Measurements from ENCODE around the gene MMP10.

Gene MMP10

GRCh38 chr11:102819491-102819890 is 39.1 kb upstream of the MMP10 start:
- no peaks in the 10 kb centered on the region for H3K9me3 ChIP-seq (ENCODE audit: control insufficient read depth, insufficient read depth, low read length)
- H3K4me3 ChIP-seq (ENCODE audit: low read length) = no peak overlapping the region
- no peaks in the 10 kb centered on the region for H3K36me3 ChIP-seq (ENCODE audit: control insufficient read depth, low read length)
- H3F3A ChIP-seq (ENCODE audit: control insufficient read depth, insufficient read depth) = no peaks in the 10 kb centered on the region
- no peak overlapping the region for H3K27ac ChIP-seq (ENCODE audit: low read depth, low read length)
- TF ChIP-seq EZH2phosphoT487 (IDR thresholded peaks at IDR 0.05; ENCODE audit: borderline replicate concordance, low read length) (no peak), CTCF (IDR thresholded peaks at IDR 0.05; ENCODE audit: low read depth, low read length, poor library complexity, severe bottlenecking) (no peak)
- H3K27me3 ChIP-seq (ENCODE audit: control insufficient read depth, low read length) = no peaks in the 10 kb centered on the region
- no peaks in the 10 kb centered on the region for H4K20me1 ChIP-seq (ENCODE audit: control insufficient read depth, insufficient read depth, low read depth, low read length)
- no peaks in the 10 kb centered on the region for H3K4me1 ChIP-seq (ENCODE audit: control insufficient read depth, low read length)
- no peaks in the 10 kb centered on the region for H3K9me2 ChIP-seq (replicated peaks; ENCODE audit: control insufficient read depth, low read length)
- no peaks in the 10 kb centered on the region for H3K79me2 ChIP-seq (ENCODE audit: control insufficient read depth, low read length)
- no peak overlapping the region for H3K4me2 ChIP-seq (ENCODE audit: low read length)

- H3K4me3 ChIP-seq (ENCODE audit: low read length) = no peak overlapping the region
- H3K9me3 ChIP-seq (ENCODE audit: control insufficient read depth, insufficient read depth, low read length) = no peaks in the 10 kb centered on the region
- TF ChIP-seq EZH2phosphoT487 (IDR thresholded peaks at IDR 0.05; ENCODE audit: borderline replicate concordance, low read length) = no peak
- no peak for TF ChIP-seq CTCF (IDR thresholded peaks at IDR 0.05; ENCODE audit: low read depth, low read length, poor library complexity, severe bottlenecking)
- no peak overlapping the region for H3K27ac ChIP-seq (ENCODE audit: low read depth, low read length)
- no peaks in the 10 kb centered on the region for H3K4me1 ChIP-seq (ENCODE audit: control insufficient read depth, low read length)
- H3K4me2 ChIP-seq (ENCODE audit: low read length) = no peak overlapping the region
- H3K27me3 ChIP-seq (ENCODE audit: control insufficient read depth, low read length) = 0 out of 2 replicates have a peak, but pooled peaks cover 3% of the 10 kb centered on the region
- H3K79me2 ChIP-seq (ENCODE audit: control insufficient read depth, low read length) = no peaks in the 10 kb centered on the region
- H3F3A ChIP-seq (ENCODE audit: control insufficient read depth, insufficient read depth) = no peaks in the 10 kb centered on the region
- no peaks in the 10 kb centered on the region for H4K20me1 ChIP-seq (ENCODE audit: control insufficient read depth, insufficient read depth, low read depth, low read length)
- no peaks in the 10 kb centered on the region for H3K36me3 ChIP-seq (ENCODE audit: control insufficient read depth, low read length)
- H3K9me2 ChIP-seq (replicated peaks; ENCODE audit: control insufficient read depth, low read length) = no peaks in the 10 kb centered on the region
Observed at GRCh38 chr11:102813484-102813883, 33.1 kb upstream of the MMP10 start.

- Histone ChIP-seq H3K27ac (ENCODE audit: low read depth, low read length) (no peak overlapping the region), H3K4me3 (ENCODE audit: low read length) (no peak overlapping the region), H3K27me3 (ENCODE audit: control insufficient read depth, low read length) (0 out of 2 replicates have a peak, but pooled peaks cover 3% of the 10 kb centered on the region), H4K20me1 (ENCODE audit: control insufficient read depth, insufficient read depth, low read depth, low read length) (no peaks in the 10 kb centered on the region), H3K36me3 (ENCODE audit: control insufficient read depth, low read length) (no peaks in the 10 kb centered on the region), H3K4me1 (ENCODE audit: control insufficient read depth, low read length) (no peaks in the 10 kb centered on the region), H3K9me3 (ENCODE audit: control insufficient read depth, insufficient read depth, low read length) (no peaks in the 10 kb centered on the region), H3F3A (ENCODE audit: control insufficient read depth, insufficient read depth) (no peaks in the 10 kb centered on the region), H3K4me2 (ENCODE audit: low read length) (no peak overlapping the region), H3K9me2 (replicated peaks; ENCODE audit: control insufficient read depth, low read length) (no peaks in the 10 kb centered on the region), H3K79me2 (ENCODE audit: control insufficient read depth, low read length) (no peaks in the 10 kb centered on the region)
- TF ChIP-seq EZH2phosphoT487 (IDR thresholded peaks at IDR 0.05; ENCODE audit: borderline replicate concordance, low read length) = no peak
- TF ChIP-seq CTCF (IDR thresholded peaks at IDR 0.05; ENCODE audit: low read depth, low read length, poor library complexity, severe bottlenecking) = no peak
Observed at GRCh38 chr11:102812188-102812587, 31.8 kb upstream of the MMP10 start.

All from DOHH2 (cell line).